ENCODE results near the gene WDR64.
"Not testable (repeated sequence)": the region's sequence is repeated elsewhere in the genome, so short reads cannot be mapped to it uniquely, and the experiment has no call there.

Gene WDR64

DNA sequence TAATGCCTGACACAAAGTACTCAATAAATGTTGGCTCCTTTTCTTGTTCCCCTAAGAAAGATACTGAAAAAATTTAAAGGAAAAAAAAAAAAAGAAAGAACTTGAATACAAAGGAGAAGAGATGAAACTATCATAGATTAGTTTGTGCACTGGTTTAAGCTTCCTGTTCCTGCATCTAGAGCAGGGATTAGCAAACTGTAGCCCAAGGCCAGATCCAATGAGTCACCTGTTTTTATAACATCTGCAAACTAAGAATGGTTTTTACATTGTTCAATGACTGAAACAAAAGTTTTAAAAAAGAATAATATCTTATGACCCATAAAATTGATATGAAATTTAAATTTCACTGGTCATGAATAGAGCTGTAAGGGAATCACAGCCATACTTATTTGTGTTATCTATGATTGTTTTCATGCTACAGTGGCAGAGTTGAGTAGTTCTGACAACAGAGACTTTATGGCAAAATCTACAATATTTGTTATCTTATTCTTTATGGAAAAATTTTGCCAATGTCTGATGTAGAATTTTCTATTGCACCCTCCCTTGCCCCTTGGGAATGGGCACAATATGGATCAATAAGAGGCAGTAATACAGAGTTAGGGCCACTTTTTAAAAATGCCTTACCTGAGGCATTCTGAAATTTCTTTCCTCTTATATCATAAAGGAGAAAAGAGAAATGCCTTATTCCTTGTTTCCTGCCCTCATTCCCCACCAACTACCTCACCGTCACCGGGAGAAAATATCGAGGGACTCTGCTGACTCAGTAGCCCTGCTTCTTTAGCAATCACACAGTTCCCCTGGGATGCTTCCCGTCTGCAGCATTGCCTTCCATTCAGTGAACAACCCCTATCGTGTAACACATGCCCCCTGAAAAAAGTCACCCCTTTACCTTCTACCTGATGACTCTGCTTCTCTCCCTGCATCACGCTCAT is 50.6 kb downstream of the WDR64 start:
- no peaks in the 10 kb centered on the region for H3K9me3 ChIP-seq (ENCODE audit: control insufficient read depth in 2 of 2, low read length in 2 of 2)
- H3K9ac ChIP-seq (ENCODE audit: low read length in 2 of 2) = no peak overlapping the region
- H3K27me3 ChIP-seq (ENCODE audit: control insufficient read depth in 1 of 2, insufficient read depth in 2 of 2, low read length in 2 of 2) = no peaks in the 10 kb centered on the region
- no peaks in the 10 kb centered on the region for H3K36me3 ChIP-seq (ENCODE audit: control insufficient read depth in 2 of 2, insufficient read depth in 2 of 2, low read length in 2 of 2)
- H3K4me1 ChIP-seq (ENCODE audit: control insufficient read depth, insufficient read depth, low read length) = no peaks in the 10 kb centered on the region
- H3K27ac ChIP-seq (ENCODE audit: low read length) = no peak overlapping the region
- H3K4me3 ChIP-seq (ENCODE audit: low read length in 2 of 2) = no peak overlapping the region

DNA sequence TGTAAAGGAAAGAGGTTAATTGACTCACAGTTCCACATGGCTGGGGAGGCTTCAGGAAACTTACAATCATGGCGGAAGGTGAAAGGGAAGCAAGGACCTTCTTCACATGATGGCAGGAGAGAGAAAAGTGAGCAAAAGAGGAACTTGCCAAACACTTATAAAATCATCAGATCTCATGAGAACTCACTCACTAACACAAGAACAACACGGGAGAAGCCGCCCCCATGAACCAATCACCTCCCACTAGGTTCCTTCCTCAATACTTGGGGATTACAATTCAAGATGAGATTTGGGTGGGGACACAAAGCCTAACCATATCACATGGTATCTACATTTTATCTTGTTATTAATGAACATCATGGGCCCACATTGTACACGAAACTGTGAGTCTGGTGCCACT is 51.7 kb downstream of the WDR64 start:
- not testable (repeated sequence) for H3K4me1 ChIP-seq (ENCODE audit: control insufficient read depth, insufficient read depth, low read length); H3K9ac ChIP-seq (ENCODE audit: low read length in 2 of 2); H3K27me3 ChIP-seq (ENCODE audit: control insufficient read depth in 1 of 2, insufficient read depth in 2 of 2, low read length in 2 of 2); H3K27ac ChIP-seq (ENCODE audit: low read length); H3K4me3 ChIP-seq (ENCODE audit: low read length in 2 of 2); H3K36me3 ChIP-seq (ENCODE audit: control insufficient read depth in 2 of 2, insufficient read depth in 2 of 2, low read length in 2 of 2); H3K9me3 ChIP-seq (ENCODE audit: control insufficient read depth in 2 of 2, low read length in 2 of 2)

DNA sequence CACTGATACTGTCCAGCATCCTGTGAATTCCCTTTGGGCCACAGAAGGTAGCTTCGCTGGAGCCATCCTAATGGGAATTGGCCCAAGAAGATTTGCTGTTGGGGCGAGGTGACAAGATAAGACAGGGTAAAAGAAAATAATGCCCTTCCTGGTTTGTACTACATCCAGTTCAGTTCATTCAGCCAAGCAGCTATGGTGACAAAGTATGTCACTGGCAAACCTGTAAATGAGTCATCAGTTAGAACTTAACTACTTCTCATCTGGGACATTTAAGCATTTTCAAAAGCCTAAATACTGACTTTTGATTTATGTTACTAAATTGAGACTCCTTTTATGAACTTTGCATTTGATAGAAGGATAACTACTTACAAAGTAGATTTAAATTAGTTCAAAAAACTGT is 54.2 kb downstream of the WDR64 start:
- no peaks in the 10 kb centered on the region for H3K36me3 ChIP-seq (ENCODE audit: control insufficient read depth in 2 of 2, insufficient read depth in 2 of 2, low read length in 2 of 2)
- H3K4me3 ChIP-seq (ENCODE audit: low read length in 2 of 2) = no peak overlapping the region
- no peak overlapping the region for H3K27ac ChIP-seq (ENCODE audit: low read length)
- no peaks in the 10 kb centered on the region for H3K27me3 ChIP-seq (ENCODE audit: control insufficient read depth in 1 of 2, insufficient read depth in 2 of 2, low read length in 2 of 2)
- H3K9me3 ChIP-seq (ENCODE audit: control insufficient read depth in 2 of 2, low read length in 2 of 2) = no peaks in the 10 kb centered on the region
- H3K9ac ChIP-seq (ENCODE audit: low read length in 2 of 2) = no peak overlapping the region
- no peaks in the 10 kb centered on the region for H3K4me1 ChIP-seq (ENCODE audit: control insufficient read depth, insufficient read depth, low read length)

DNA sequence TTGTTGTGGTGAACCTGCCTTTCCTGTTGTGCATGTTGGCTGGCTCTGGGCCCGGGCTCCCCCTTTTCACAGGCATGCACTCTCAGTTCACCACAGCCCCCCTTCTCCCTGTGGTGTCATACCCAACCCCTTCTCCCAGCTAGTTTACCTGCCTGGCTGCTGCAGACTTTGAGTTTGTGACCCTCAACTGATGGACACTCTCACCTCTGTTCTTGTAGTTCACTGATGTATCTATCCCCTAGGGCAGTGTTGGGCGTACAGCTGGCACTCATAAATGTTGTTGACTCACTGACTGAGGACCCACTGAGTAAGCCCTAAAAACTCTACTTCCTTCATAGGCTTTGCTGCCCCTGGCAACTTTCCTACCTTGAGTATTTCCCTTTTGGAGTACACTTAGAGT is 54.9 kb downstream of the WDR64 start:
- Histone ChIP-seq H3K27ac (ENCODE audit: low read length) (no peak overlapping the region), H3K36me3 (ENCODE audit: control insufficient read depth in 2 of 2, insufficient read depth in 2 of 2, low read length in 2 of 2) (no peaks in the 10 kb centered on the region), H3K4me1 (ENCODE audit: control insufficient read depth, insufficient read depth, low read length) (no peaks in the 10 kb centered on the region), H3K27me3 (ENCODE audit: control insufficient read depth in 1 of 2, insufficient read depth in 2 of 2, low read length in 2 of 2) (no peaks in the 10 kb centered on the region), H3K9me3 (ENCODE audit: control insufficient read depth in 2 of 2, low read length in 2 of 2) (no peaks in the 10 kb centered on the region), H3K4me3 (ENCODE audit: low read length in 2 of 2) (no peak overlapping the region), H3K9ac (ENCODE audit: low read length in 2 of 2) (no peak overlapping the region)

DNA sequence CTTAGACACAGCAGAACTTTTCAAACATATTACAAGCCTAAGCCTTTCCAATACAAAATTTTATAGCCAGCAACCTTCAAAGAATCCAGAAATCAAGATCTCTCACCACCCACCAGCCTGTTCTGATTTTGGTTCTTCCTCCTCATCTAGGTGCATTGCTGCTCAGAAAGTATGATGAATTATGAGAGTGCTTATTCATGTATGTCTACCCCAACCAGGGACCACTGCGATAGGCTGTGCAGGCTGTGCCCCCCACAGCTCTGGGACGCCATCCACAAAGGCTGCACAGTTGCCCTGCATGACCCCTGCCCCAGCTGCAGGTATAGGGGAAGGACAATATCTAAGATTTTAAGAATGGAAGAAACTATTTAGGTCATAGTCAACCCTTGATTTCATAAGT is 55.4 kb downstream of the WDR64 start:
- H3K9me3 ChIP-seq (ENCODE audit: control insufficient read depth in 2 of 2, low read length in 2 of 2) = no peaks in the 10 kb centered on the region

DNA sequence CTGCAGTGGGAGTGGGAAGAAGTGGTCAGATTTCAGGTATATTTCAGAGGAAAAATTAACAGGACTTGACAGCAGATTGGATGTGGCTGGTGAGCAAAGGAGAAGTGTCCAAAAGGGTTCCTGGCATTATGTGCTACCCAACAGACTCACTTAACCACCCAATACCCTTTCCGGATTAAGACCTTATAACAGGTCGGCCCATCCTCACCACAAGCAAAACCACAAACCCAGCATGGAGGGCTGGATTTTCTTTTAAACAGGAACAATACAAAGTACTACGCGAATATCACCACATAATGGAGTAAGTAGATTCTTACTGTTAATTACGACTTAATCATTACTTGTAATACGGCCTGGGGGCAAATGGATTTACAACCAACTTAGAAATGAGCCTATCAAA is 59.2 kb downstream of the WDR64 start:
- no peaks in the 10 kb centered on the region for H3K4me1 ChIP-seq (ENCODE audit: control insufficient read depth, insufficient read depth, low read length)
- no peak overlapping the region for H3K27ac ChIP-seq (ENCODE audit: low read length)
- no peak overlapping the region for H3K4me3 ChIP-seq (ENCODE audit: low read length in 2 of 2)
- no peaks in the 10 kb centered on the region for H3K36me3 ChIP-seq (ENCODE audit: control insufficient read depth in 2 of 2, insufficient read depth in 2 of 2, low read length in 2 of 2)
- H3K9ac ChIP-seq (ENCODE audit: low read length in 2 of 2) = no peak overlapping the region
- no peaks in the 10 kb centered on the region for H3K9me3 ChIP-seq (ENCODE audit: control insufficient read depth in 2 of 2, low read length in 2 of 2)
- H3K27me3 ChIP-seq (ENCODE audit: control insufficient read depth in 1 of 2, insufficient read depth in 2 of 2, low read length in 2 of 2) = no peaks in the 10 kb centered on the region

More for the DNA sequence above, 55.4 kb downstream of the WDR64 start:
- Histone ChIP-seq H3K4me1 (ENCODE audit: control insufficient read depth, insufficient read depth, low read length) (no peaks in the 10 kb centered on the region), H3K27ac (ENCODE audit: low read length) (no peak overlapping the region), H3K36me3 (ENCODE audit: control insufficient read depth in 2 of 2, insufficient read depth in 2 of 2, low read length in 2 of 2) (no peaks in the 10 kb centered on the region), H3K9ac (ENCODE audit: low read length in 2 of 2) (no peak overlapping the region), H3K4me3 (ENCODE audit: low read length in 2 of 2) (no peak overlapping the region), H3K27me3 (ENCODE audit: control insufficient read depth in 1 of 2, insufficient read depth in 2 of 2, low read length in 2 of 2) (no peaks in the 10 kb centered on the region)

DNA sequence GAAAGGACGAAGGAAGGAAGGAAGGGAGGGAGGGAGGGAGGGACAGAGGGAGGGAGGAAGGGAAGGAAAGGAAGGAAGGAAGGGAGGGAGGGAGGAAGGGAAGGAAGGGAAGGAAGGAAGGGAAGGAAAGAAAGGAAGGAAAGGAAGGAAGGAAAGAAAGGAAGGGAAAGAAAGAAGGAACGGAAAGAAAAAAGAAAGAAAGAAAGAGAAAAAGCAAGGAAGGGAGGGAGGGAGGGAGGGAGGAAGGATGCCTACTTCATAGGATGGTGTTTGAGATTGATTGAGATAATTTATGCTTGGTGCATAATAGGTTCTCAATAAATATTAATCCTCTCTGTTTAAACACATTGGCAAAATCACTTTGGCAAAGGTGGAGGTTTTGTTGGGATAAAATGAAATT is 61.2 kb downstream of the WDR64 start:
- H3K4me3 ChIP-seq (ENCODE audit: low read length in 2 of 2) = no peak overlapping the region
- H3K9ac ChIP-seq (ENCODE audit: low read length in 2 of 2) = no peak overlapping the region
- H3K9me3 ChIP-seq (ENCODE audit: control insufficient read depth in 2 of 2, low read length in 2 of 2) = no peaks in the 10 kb centered on the region

DNA sequence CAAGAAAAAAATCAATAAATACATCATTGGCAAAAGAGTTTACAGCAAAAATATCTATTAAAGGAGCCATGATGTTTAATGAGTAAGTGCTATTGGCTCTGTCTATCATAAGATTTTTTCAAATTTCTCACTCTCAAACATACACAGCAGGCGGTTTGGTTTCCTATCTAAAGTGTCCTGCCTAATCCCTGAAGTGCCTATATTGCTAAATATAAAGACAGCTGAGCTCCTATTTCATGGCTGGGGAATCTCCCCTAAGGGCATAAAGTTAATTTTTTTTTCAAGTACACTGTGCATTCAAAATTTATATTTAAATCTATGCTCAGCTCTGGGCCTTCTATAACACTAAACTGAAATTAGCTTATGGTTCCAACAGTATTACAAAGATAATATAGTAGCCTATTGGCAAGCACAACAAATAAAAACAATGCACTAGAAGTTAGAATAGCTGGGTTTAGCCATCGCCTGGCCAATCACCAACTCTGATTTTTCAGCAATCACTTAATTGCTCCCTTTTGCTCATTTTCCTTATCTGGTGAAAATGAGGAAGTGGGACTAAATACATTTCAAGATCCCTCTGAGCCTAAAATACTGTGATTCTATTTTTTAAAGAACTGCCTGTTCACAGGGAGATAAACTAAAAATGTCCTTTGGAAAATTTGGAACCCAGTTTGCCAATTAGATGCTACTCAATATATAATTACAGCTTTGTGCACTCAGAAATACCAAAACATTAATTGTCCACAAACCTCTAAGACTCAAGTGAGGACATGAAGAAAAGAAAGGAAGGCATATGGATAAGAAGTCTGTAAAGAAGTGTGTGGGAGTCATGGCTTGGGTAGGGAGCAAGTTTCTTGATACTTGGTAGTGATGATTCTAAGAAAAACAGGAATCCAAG is 62.5 kb downstream of the WDR64 start:
- Histone ChIP-seq H3K36me3 (ENCODE audit: control insufficient read depth in 2 of 2, insufficient read depth in 2 of 2, low read length in 2 of 2) (no peaks in the 10 kb centered on the region), H3K4me1 (ENCODE audit: control insufficient read depth, insufficient read depth, low read length) (no peaks in the 10 kb centered on the region), H3K4me3 (ENCODE audit: low read length in 2 of 2) (no peak overlapping the region), H3K9ac (ENCODE audit: low read length in 2 of 2) (no peak overlapping the region), H3K9me3 (ENCODE audit: control insufficient read depth in 2 of 2, low read length in 2 of 2) (no peaks in the 10 kb centered on the region), H3K27ac (ENCODE audit: low read length) (no peak overlapping the region), H3K27me3 (ENCODE audit: control insufficient read depth in 1 of 2, insufficient read depth in 2 of 2, low read length in 2 of 2) (peaks cover 0 to 3% of the 10 kb centered on the region in 2 donors)

More for the DNA sequence above, 61.2 kb downstream of the WDR64 start:
- Histone ChIP-seq H3K4me1 (ENCODE audit: control insufficient read depth, insufficient read depth, low read length) (no peaks in the 10 kb centered on the region), H3K27me3 (ENCODE audit: control insufficient read depth in 1 of 2, insufficient read depth in 2 of 2, low read length in 2 of 2) (peaks cover 0 to 3% of the 10 kb centered on the region in 2 donors), H3K36me3 (ENCODE audit: control insufficient read depth in 2 of 2, insufficient read depth in 2 of 2, low read length in 2 of 2) (no peaks in the 10 kb centered on the region), H3K27ac (ENCODE audit: low read length) (no peak overlapping the region)

DNA sequence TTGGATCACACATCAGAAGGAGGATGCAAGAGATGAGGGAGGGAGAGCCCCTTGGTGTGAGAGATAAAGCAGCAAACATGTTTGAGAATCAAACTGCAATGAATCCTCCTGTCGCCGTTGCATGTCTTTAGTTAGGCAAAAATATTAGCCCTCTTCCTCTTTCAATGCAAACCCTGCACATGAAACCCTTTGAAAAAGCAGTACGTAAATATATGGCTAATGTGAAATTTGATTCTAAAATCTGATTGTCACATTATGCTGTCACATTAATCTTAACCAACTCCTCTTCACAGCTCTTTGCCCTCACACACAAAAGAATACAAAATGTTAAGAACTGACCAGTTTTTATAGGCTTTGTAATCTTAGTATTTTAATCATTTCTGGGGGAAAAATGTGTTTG is 63.4 kb downstream of the WDR64 start:
- Histone ChIP-seq H3K9me3 (ENCODE audit: control insufficient read depth in 2 of 2, low read length in 2 of 2) (no peaks in the 10 kb centered on the region), H3K36me3 (ENCODE audit: control insufficient read depth in 2 of 2, insufficient read depth in 2 of 2, low read length in 2 of 2) (no peaks in the 10 kb centered on the region), H3K27ac (ENCODE audit: low read length) (no peak overlapping the region), H3K9ac (ENCODE audit: low read length in 2 of 2) (no peak overlapping the region), H3K4me1 (ENCODE audit: control insufficient read depth, insufficient read depth, low read length) (no peaks in the 10 kb centered on the region), H3K4me3 (ENCODE audit: low read length in 2 of 2) (no peak overlapping the region), H3K27me3 (ENCODE audit: control insufficient read depth in 1 of 2, insufficient read depth in 2 of 2, low read length in 2 of 2) (peaks cover 0 to 3% of the 10 kb centered on the region in 2 donors)

DNA sequence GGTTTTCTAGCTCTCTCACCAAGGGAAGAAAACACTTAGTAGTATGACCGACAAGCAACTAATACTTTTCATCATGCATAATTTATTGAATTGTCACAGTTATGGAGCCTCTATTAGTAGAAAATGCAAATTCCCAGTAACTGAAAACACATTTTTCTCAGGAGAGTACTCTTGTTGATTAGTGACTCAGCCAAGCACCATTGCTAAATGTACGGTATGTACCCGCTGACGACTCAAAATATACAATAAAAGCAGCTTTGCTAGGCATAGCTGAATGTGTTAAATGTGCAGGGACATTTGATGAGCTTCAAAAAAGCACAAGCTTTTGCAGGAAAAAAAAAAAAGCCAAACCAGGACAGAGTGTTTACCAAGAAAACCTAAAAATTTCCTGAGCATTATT is 63.9 kb downstream of the WDR64 start:
- Histone ChIP-seq H3K36me3 (ENCODE audit: control insufficient read depth in 2 of 2, insufficient read depth in 2 of 2, low read length in 2 of 2) (no peaks in the 10 kb centered on the region), H3K27ac (ENCODE audit: low read length) (no peak overlapping the region), H3K9me3 (ENCODE audit: control insufficient read depth in 2 of 2, low read length in 2 of 2) (no peaks in the 10 kb centered on the region), H3K4me3 (ENCODE audit: low read length in 2 of 2) (no peak overlapping the region), H3K4me1 (ENCODE audit: control insufficient read depth, insufficient read depth, low read length) (no peaks in the 10 kb centered on the region), H3K9ac (ENCODE audit: low read length in 2 of 2) (no peak overlapping the region), H3K27me3 (ENCODE audit: control insufficient read depth in 1 of 2, insufficient read depth in 2 of 2, low read length in 2 of 2) (peaks cover 0 to 3% of the 10 kb centered on the region in 2 donors)
